GM12878 (cell line): ENCODE data around the gene VSIG10. TPM values are rescaled to one million over a fixed set of nuclear protein-coding genes. Genes with fewer than 3 reads are reported as not detected.

Experiments
- ASH2L ChIP-seq: fragments of 300-600, 200-600 bp; sonication (generic); IDR thresholded peaks from 2 replicates; pipeline ENCODE4 v1.6.1; 2017; ENCODE audit warnings: low read depth, mild to moderate bottlenecking, borderline replicate concordance
- BACH1 ChIP-seq: fragments of 450-650 bp; IDR thresholded peaks from 2 replicates; pipeline ENCODE4 v1.6.1; 2017; ENCODE audit warnings: mild to moderate bottlenecking, borderline replicate concordance
- CEBPB ChIP-seq, 2 experiments: fragments of 150-350 bp in 1 of 2; IDR thresholded peaks; 2 replicates each; pipeline ENCODE4 v1.6.1; 2012 to 2014; ENCODE audit warnings: low read depth in 2 of 2, low read length in 2 of 2, borderline replicate concordance in 1 of 2, inconsistent platforms in 1 of 2
- E2F8 ChIP-seq: fragments of 450-650 bp; IDR thresholded peaks from 2 replicates; pipeline ENCODE4 v1.6.1; 2018; ENCODE audit warnings: mild to moderate bottlenecking, low read depth, moderate library complexity; ENCODE audit not compliant: partially characterized antibody
- ETV6 ChIP-seq, 2 experiments: fragments of 450-650 bp in 1 of 2; IDR thresholded peaks in 1 of 2; conservative IDR thresholded peaks in 1 of 2; 2 replicates each; pipeline ENCODE4 v1.6.1; 2014; ENCODE audit warnings: antibody characterized with exemption in 1 of 2, borderline replicate concordance in 1 of 2, low read depth in 1 of 2, mild to moderate bottlenecking in 1 of 2, moderate library complexity in 1 of 2
- FOXM1 ChIP-seq: IDR thresholded peaks from 2 replicates; pipeline ENCODE4 v1.6.1; 2012; ENCODE audit warnings: low read depth, mild to moderate bottlenecking, inconsistent platforms, low read length, moderate library complexity
- GABPA ChIP-seq: IDR thresholded peaks from 2 replicates; pipeline ENCODE4 v1.6.1; 2014; ENCODE audit warnings: antibody characterized with exemption, low read depth, mild to moderate bottlenecking, inconsistent platforms
- HDGF ChIP-seq: fragments of 450-650 bp; IDR thresholded peaks from 2 replicates; pipeline ENCODE4 v1.6.1; 2016; ENCODE audit warnings: antibody characterized with exemption
- JUND ChIP-seq: IDR thresholded peaks from 2 replicates; pipeline ENCODE4 v1.6.1; 2012; ENCODE audit warnings: low read depth, mild to moderate bottlenecking, low read length, improper control_type of control experiment, moderate library complexity
- MAX ChIP-seq: IDR thresholded peaks from 2 replicates; pipeline ENCODE4 v1.6.1; 2012; ENCODE audit warnings: low read depth, low read length, improper control_type of control experiment
- MEF2A ChIP-seq: IDR thresholded peaks from 2 replicates; pipeline ENCODE4 v1.6.1; 2011; ENCODE audit warnings: low read depth, mild to moderate bottlenecking, low read length, moderate library complexity; ENCODE audit not compliant: insufficient read depth
- MTA2 ChIP-seq: fragments of 450-650 bp; IDR thresholded peaks from 2 replicates; pipeline ENCODE4 v1.6.1; 2016; ENCODE audit warnings: low read depth, mild to moderate bottlenecking, moderate library complexity
- MTA3 ChIP-seq: IDR thresholded peaks from 2 replicates; pipeline ENCODE4 v1.6.1; 2012; ENCODE audit warnings: low read length, inconsistent platforms, borderline replicate concordance
- NFYB ChIP-seq: IDR thresholded peaks from 2 replicates; pipeline ENCODE4 v1.6.1; 2011; ENCODE audit warnings: low read depth, mild to moderate bottlenecking, low read length, improper control_type of control experiment, moderate library complexity; ENCODE audit not compliant: insufficient read depth
- NR2C1 ChIP-seq: fragments of 450-650 bp; IDR thresholded peaks from 2 replicates; pipeline ENCODE4 v1.6.1; 2017; ENCODE audit warnings: antibody characterized with exemption, mild to moderate bottlenecking, moderate library complexity
- NR2F1 ChIP-seq: fragments of 450-650 bp; conservative IDR thresholded peaks from 2 replicates; pipeline ENCODE4 v1.6.1; 2017; ENCODE audit warnings: mild to moderate bottlenecking
- PAX5 ChIP-seq: IDR thresholded peaks from 2 replicates; pipeline ENCODE4 v1.6.1; 2011; ENCODE audit warnings: low read depth, low read length, borderline replicate concordance
- PKNOX1 ChIP-seq: fragments of 450-650 bp; IDR thresholded peaks from 2 replicates; pipeline ENCODE4 v1.6.1; 2016; ENCODE audit warnings: mild to moderate bottlenecking
- RUNX3 ChIP-seq: IDR thresholded peaks from 2 replicates; pipeline ENCODE4 v1.6.1; 2012; ENCODE audit warnings: low read length, inconsistent platforms
- SMAD1 ChIP-seq: fragments of 450-650 bp; IDR thresholded peaks from 2 replicates; pipeline ENCODE4 v1.6.1; 2018; ENCODE audit warnings: mild to moderate bottlenecking, low read depth; ENCODE audit not compliant: partially characterized antibody
- SPI1 ChIP-seq: IDR thresholded peaks from 2 replicates; pipeline ENCODE4 v1.6.1; 2011; ENCODE audit warnings: low read depth, mild to moderate bottlenecking, low read length, moderate library complexity, borderline replicate concordance; ENCODE audit not compliant: insufficient read depth
- TARDBP ChIP-seq: IDR thresholded peaks from 2 replicates; pipeline ENCODE4 v1.6.1; 2016; ENCODE audit warnings: borderline replicate concordance
- TCF3 ChIP-seq: IDR thresholded peaks from 2 replicates; pipeline ENCODE4 v1.6.1; 2012; ENCODE audit warnings: low read depth, mild to moderate bottlenecking, low read length, borderline replicate concordance; ENCODE audit not compliant: insufficient read depth
- ZBTB33 ChIP-seq: fragments of 450-650 bp; IDR thresholded peaks from 2 replicates; pipeline ENCODE4 v1.6.1; 2017; ENCODE audit warnings: mild to moderate bottlenecking
- polyA plus RNA-seq, 11 experiments: library from polyadenylated mRNA; depleted of rRNA in 4 of 11; unstranded in 6 of 11; stranded (reverse) in 5 of 11; fragments of >200 nt; fragmentation: Nextera tagmentation in 4 of 11; fragmentation: Illumina TruSeq in 1 of 11; extraction: Ambion mirVana in 4 of 11; extraction: Trizol in 1 of 11; gene quantifications; 1 replicate in 1 of 11; 2 replicates in 10 of 11; pipeline versions ENCODE4 v1.2.1 to v1.2.3, GENCODE V29; 2011 to 2016; ENCODE audit warnings: inconsistent platforms in 2 of 11, missing spikeins in 2 of 11, low read depth in 1 of 11
- total RNA-seq, 4 experiments: library from RNA; depleted of rRNA in 3 of 4; stranded (reverse); fragments of >200 nt in 3 of 4; fragmentation: Illumina TruSeq in 1 of 4; extraction: Trizol in 1 of 4; gene quantifications; 2 replicates each; pipeline versions ENCODE4 v1.2.1 to v1.2.3, GENCODE V29; 2013 to 2021

Gene VSIG10
- total and polyA plus RNA-seq, 10 of the 15 experiments (the other 5 are each of a cell fraction or from before 2014, with no cell fraction given) = 3.4 to 10.2 (median 5.8) TPM

- TF ChIP-seq RUNX3 (0 out of 2 replicates have a peak, but pooled peaks have one; percentile 5), NR2F1 (no peak; the same call in 1 of the 2 replicates), PKNOX1 (peak; percentile 29; the same call in 1 of the 2 replicates), MTA2 (no peak), JUND (no peak), SMAD1 (no peak), MTA3 (no peak), GABPA (no peak), FOXM1 (no peak), ETV6 (conservative IDR thresholded peaks at IDR 0.05 in 1 of 2, IDR thresholded peaks at IDR 0.05 in 1 of 2; ENCODE audit: borderline replicate concordance in 1 of 2, low read depth in 1 of 2) (no peak), TARDBP (0 out of 2 replicates have a peak, but pooled peaks have one; percentile 12), ASH2L (no peak), MAX (peak; percentile 91), PAX5 (peak; percentile 70; the same call in 1 of the 2 replicates), SPI1 (no peak), NR2C1 (no peak), NFYB (peak; percentile 90), TCF3 (0 out of 2 replicates have a peak, but pooled peaks have one; percentile 25), BACH1 (peak; percentile 77), HDGF (peak; percentile 55; the same call in 1 of the 2 replicates), CEBPB (IDR thresholded peaks at IDR 0.05; ENCODE audit: borderline replicate concordance in 1 of 2, low read depth in 2 of 2, low read length in 2 of 2) (no peak), ZBTB33 (no peak), MEF2A (no peak), E2F8 (no peak)
Observed at GRCh38 chr12:118135788-118136558, 32.2 kb upstream of the VSIG10 start, which contains the start of gene PEBP1 (continued).
